HCT116 (cell line): Measurements from ENCODE around the gene CPZ. TPM values are rescaled to one million over a fixed set of nuclear protein-coding genes. Genes with fewer than 3 reads are reported as not detected.

Source experiments
- ATAC-seq: fragments of 200-7000 bp; cut with Tn5 transposase; 2 replicates; pipeline ENCODE4 v1.9.1; 2020; ENCODE audit warnings: mild to moderate bottlenecking, moderate library complexity
- Bru-seq: library from RNA; stranded (reverse); fragments of 400-500 nt; gene quantifications from one replicate; lab custom pipeline; 2021; lab: Mats Ljungman, UMichigan
- BruChase-seq, 2 experiments: library from RNA; stranded (reverse); fragments of 400-500 nt; gene quantifications; one replicate each; lab custom pipeline; 2021; lab: Mats Ljungman, UMichigan
- BruUV-seq: library from RNA; stranded (reverse); fragments of 400-500 nt; replicated peaks from 2 replicates; lab custom pipeline; 2021; lab: Mats Ljungman, UMichigan
- CTCF ChIA-PET: fragments of 300-600 bp; sonication (Branson Sonifier 250); formaldehyde crosslinking; loops from one replicate; lab custom pipeline; 2021; ENCODE audit warnings: antibody characterized with exemption; lab: Charles Lee
- POLR2A ChIA-PET: fragments of 300-600, 350-600 bp; sonication (Branson Sonifier 250); formaldehyde crosslinking; loops from one replicate; lab custom pipeline; 2021; ENCODE audit warnings: antibody characterized with exemption; lab: Charles Lee
- RAD21 ChIA-PET, 2 experiments: fragments of 300-600 bp; sonication (Branson Sonifier 250); formaldehyde crosslinking; loops; one replicate each; lab custom pipeline; 2023; ENCODE audit warnings: low total read pairs in 2 of 2; ENCODE audit not compliant: uncharacterized antibody in 2 of 2, unreplicated experiment in 2 of 2, low non-redundant PET in 1 of 2; lab: Charles Lee
- DNase-seq: peaks from one replicate; pipeline ENCODE4 v3.0.0-alpha.2; 2010; ENCODE audit warnings: low read depth, low spot score
- H2AFZ ChIP-seq: fragments of 200-600 bp; shearing (Covaris generic), sonication (generic); 2 replicates; pipeline ENCODE4 v1.6.1; 2017; ENCODE audit warnings: low read depth, mixed run types, mixed read lengths, antibody characterized with exemption, low read length; ENCODE audit not compliant: poor library complexity, severe bottlenecking
- H3K27ac ChIP-seq: 2 replicates; pipeline ENCODE4 v1.5.1; 2012; ENCODE audit warnings: low read depth, low read length
- H3K27me3 ChIP-seq: fragments of 200-600 bp; sonication (generic); 2 replicates; pipeline ENCODE4 v1.6.1; 2016; ENCODE audit warnings: mixed run types, low read length, mixed read lengths; ENCODE audit not compliant: insufficient read depth
- H3K36me3 ChIP-seq, 2 experiments: fragments of 200-500 bp in 1 of 2; fragments of 200-600 bp in 1 of 2; sonication (Bioruptor generic) in 1 of 2; sonication (generic) in 1 of 2; 2 replicates each; pipeline versions ENCODE4 v1.5.1 to v1.6.1; 2014 to 2016; ENCODE audit warnings: low read length in 2 of 2, inconsistent platforms in 1 of 2, mixed read lengths in 1 of 2, mixed run types in 1 of 2; ENCODE audit not compliant: insufficient read depth in 2 of 2, control insufficient read depth in 1 of 2
- H3K4me1 ChIP-seq, 2 experiments: fragments of 200-600 bp in 1 of 2; sonication (generic) in 1 of 2; 2 replicates each; pipeline versions ENCODE4 v1.5.1 to v1.6.1; 2012 to 2017; ENCODE audit warnings: low read length in 2 of 2, inconsistent platforms in 1 of 2, mild to moderate bottlenecking in 1 of 2, mixed read lengths in 1 of 2, mixed run types in 1 of 2, moderate library complexity in 1 of 2; ENCODE audit not compliant: insufficient read depth in 2 of 2, control insufficient read depth in 1 of 2
- H3K4me2 ChIP-seq: fragments of 200-600 bp; sonication (generic); 2 replicates; pipeline ENCODE4 v1.6.1; 2017; ENCODE audit warnings: mixed run types, low read length, mixed read lengths
- H3K4me3 ChIP-seq, 2 experiments: fragments of 200-600 bp in 1 of 2; sonication (generic) in 1 of 2; replicated peaks in 1 of 2; 2 replicates each; pipeline ENCODE4 v1.5.1; 2011 to 2016; ENCODE audit warnings: low read length in 2 of 2, control low read depth in 1 of 2, low read depth in 1 of 2, mild to moderate bottlenecking in 1 of 2, mixed read lengths in 1 of 2, mixed run types in 1 of 2
- H3K79me2 ChIP-seq: fragments of 200-600 bp; sonication (generic); 2 replicates; pipeline ENCODE4 v1.6.1; 2017; ENCODE audit warnings: mild to moderate bottlenecking, mixed run types, low read length, moderate library complexity, mixed read lengths; ENCODE audit not compliant: insufficient read depth
- H3K9ac ChIP-seq: fragments of 200-600 bp; sonication (generic); 2 replicates; pipeline ENCODE4 v1.6.1; 2016; ENCODE audit warnings: low read length, mixed read lengths
- H3K9me2 ChIP-seq: fragments of 200-600 bp; sonication (generic), shearing (Covaris generic); 2 replicates; pipeline ENCODE4 v1.6.1; 2017; ENCODE audit warnings: mixed run types, mild to moderate bottlenecking, moderate library complexity; ENCODE audit not compliant: insufficient read depth
- H3K9me3 ChIP-seq, 2 experiments: fragments of 200-500 bp in 1 of 2; fragments of 200-600 bp in 1 of 2; sonication (Bioruptor generic) in 1 of 2; sonication (generic) in 1 of 2; 2 replicates each; pipeline ENCODE4 v1.6.1; 2014 to 2017; ENCODE audit warnings: low read length in 2 of 2, mixed read lengths in 2 of 2, inconsistent platforms in 1 of 2, low read depth in 1 of 2, mild to moderate bottlenecking in 1 of 2, mixed run types in 1 of 2, moderate library complexity in 1 of 2; ENCODE audit not compliant: control insufficient read depth in 1 of 2, insufficient read depth in 1 of 2
- H4K20me1 ChIP-seq: fragments of 200-600 bp; sonication (generic), shearing (Covaris generic); 2 replicates; pipeline ENCODE4 v1.6.1; 2017; ENCODE audit warnings: mixed run types, mild to moderate bottlenecking, moderate library complexity; ENCODE audit not compliant: insufficient read depth
- CEBPB ChIP-seq: IDR thresholded peaks from 2 replicates; pipeline ENCODE4 v1.6.1; 2012; ENCODE audit warnings: low read depth
- ELF1 ChIP-seq: IDR thresholded peaks from 2 replicates; pipeline ENCODE4 v1.6.1; 2012; ENCODE audit warnings: low read depth, borderline replicate concordance
- EZH2 ChIP-seq: fragments of 200-600 bp; sonication (generic); IDR thresholded peaks from 2 replicates; pipeline ENCODE4 v1.6.1; 2017; ENCODE audit warnings: antibody characterized with exemption, mixed run types
- EZH2phosphoT487 ChIP-seq: fragments of 200-600 bp; IDR thresholded peaks from 2 replicates; pipeline ENCODE4 v1.6.1; 2018; ENCODE audit warnings: antibody characterized with exemption, borderline replicate concordance
- FOSL1 ChIP-seq: IDR thresholded peaks from 2 replicates; pipeline ENCODE4 v1.6.1; 2012; ENCODE audit warnings: low read depth
- JUND ChIP-seq: IDR thresholded peaks from 2 replicates; pipeline ENCODE4 v1.6.1; 2012
- POLR2AphosphoS5 ChIP-seq: IDR thresholded peaks from 2 replicates; pipeline ENCODE4 v1.6.1; 2011; ENCODE audit warnings: mild to moderate bottlenecking, low read depth, low read length, moderate library complexity
- RAD21 ChIP-seq: IDR thresholded peaks from 2 replicates; pipeline ENCODE4 v1.6.1; 2012; ENCODE audit warnings: low read depth, mild to moderate bottlenecking
- REST ChIP-seq: IDR thresholded peaks from 2 replicates; pipeline ENCODE4 v1.6.1; 2012; ENCODE audit warnings: low read depth
- SIN3A ChIP-seq: IDR thresholded peaks from 2 replicates; pipeline ENCODE4 v1.6.1; 2012; ENCODE audit warnings: low read depth
- SP1 ChIP-seq: IDR thresholded peaks from 2 replicates; pipeline ENCODE4 v1.6.1; 2012; ENCODE audit warnings: low read depth
- SRF ChIP-seq: IDR thresholded peaks from 2 replicates; pipeline ENCODE4 v1.6.1; 2012; ENCODE audit warnings: low read depth
- TCF7L2 ChIP-seq: IDR thresholded peaks from 2 replicates; pipeline ENCODE4 v1.7.0; 2011; ENCODE audit warnings: borderline replicate concordance, inconsistent platforms; ENCODE audit not compliant: insufficient read depth, insufficient read length; ENCODE audit errors: extremely low read depth
- ZNF274 ChIP-seq: fragments of 200-500 bp; sonication (Bioruptor generic); IDR thresholded peaks from 2 replicates; pipeline ENCODE4 v1.6.1; 2014; ENCODE audit warnings: mild to moderate bottlenecking, low read depth, low read length, inconsistent platforms
- intact Hi-C: fragments of 100-400 bp; cut with micrococcal nuclease; formaldehyde crosslinking; loops from 2 replicates; pipeline ENCODE4 v1.10.0; 2022
- long read RNA-seq: library from polyadenylated mRNA; unstranded; transcript quantifications from one replicate; pipeline ENCODE4 v2.0.0, GENCODE V29; 2021; ENCODE audit not compliant: unreplicated experiment
- polyA plus RNA-seq: library from polyadenylated mRNA; unstranded; fragments of >200 nt; gene quantifications from 2 replicates; pipeline ENCODE4 v1.2.1, GENCODE V29; 2012; ENCODE audit warnings: missing spikeins
- total RNA-seq: library from RNA; stranded (reverse); gene quantifications from one replicate; pipeline ENCODE4 v1.2.1, GENCODE V29; 2021; ENCODE audit not compliant: unreplicated experiment
- TF ChIP-seq, protein P1 (sequence below): IDR thresholded peaks from 2 replicates; pipeline ENCODE4 v1.6.1; 2012
- TF ChIP-seq, protein P2 (sequence below): IDR thresholded peaks from 2 replicates; pipeline ENCODE4 v1.6.1; 2011; ENCODE audit warnings: mild to moderate bottlenecking, low read length, moderate library complexity; ENCODE audit not compliant: insufficient replicate concordance; ENCODE audit errors: extremely low read depth

The CPZ gene
- not detected for total RNA-seq
- 0.14 and 0.19 TPM in 2 replicates for polyA plus RNA-seq
- Bru-seq, nascent RNA = percentile 8 among the genes with signal in this experiment
- percentile 4 among the genes with signal in this experiment for BruChase-seq, experiment 1, labeled RNA remaining after a 6-hour chase
- BruChase-seq, experiment 2, labeled RNA remaining after a 2-hour chase = percentile 3 among the genes with signal in this experiment
- long read RNA-seq = 0 reads

DNA sequence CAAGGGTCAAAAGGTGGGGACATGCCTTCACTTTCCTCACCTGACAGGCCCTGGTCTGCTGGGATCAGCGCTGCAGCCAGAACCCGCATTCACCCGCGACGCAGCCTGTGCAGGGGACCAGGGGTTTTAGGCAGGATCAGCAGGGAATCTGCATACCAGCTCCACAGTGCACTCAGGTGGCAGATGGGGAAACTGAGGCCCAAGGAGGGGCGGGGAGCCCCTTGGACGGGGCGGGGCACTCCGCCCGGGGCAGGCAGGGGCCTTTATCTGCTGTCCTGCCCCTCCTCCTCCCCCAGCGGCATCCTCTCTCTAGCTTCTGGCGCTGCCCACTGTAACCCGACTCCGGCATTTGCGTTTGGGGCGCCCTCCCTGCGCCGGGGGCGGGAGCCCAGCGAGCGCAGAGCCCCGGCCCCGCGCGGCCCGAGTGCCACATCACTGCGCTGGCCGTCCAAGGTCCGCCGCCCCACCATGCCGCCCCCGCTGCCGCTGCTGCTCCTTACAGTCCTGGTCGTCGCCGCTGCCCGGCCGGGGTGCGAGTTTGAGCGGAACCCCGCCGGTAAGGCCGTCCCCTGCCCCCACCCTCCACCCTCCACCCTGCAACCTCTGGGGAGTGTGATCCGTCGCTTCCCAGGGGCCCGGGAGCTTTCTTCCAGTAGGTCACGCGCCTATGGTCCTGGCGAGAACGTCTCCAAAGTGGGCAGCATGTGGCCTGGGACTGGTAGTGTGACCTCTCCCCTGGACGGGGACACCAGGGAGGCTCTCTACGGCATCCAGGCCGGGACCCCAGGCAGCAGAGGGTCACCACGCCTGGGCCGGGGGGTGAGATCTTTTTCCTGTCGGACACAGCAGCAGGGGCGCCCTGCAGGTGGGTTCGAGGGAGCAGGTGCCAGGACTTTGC is at the start of gene CPZ:
Gene CPZ (plus strand): TSS at position 400 of the 898 bp plus-strand sequence. CDS start 69 bp downstream, at position 469.
- intact Hi-C loops = loop anchor here (10.0 kb wide), 1 partner anchor 348 kb away; no protein-coding TSS in a partner anchor
- Histone ChIP-seq H3K4me1 (peaks cover 0 to 3% of the 10 kb centered on the region in 2 experiments; a peak in 1 of 4 replicates), H3K9me2 (no peaks in the 10 kb centered on the region), H3K27me3 (0 out of 2 replicates have a peak, but pooled peaks cover 5% of the 10 kb centered on the region), H3K79me2 (no peaks in the 10 kb centered on the region), H3K36me3 (no peaks in the 10 kb centered on the region), H3K4me3 (no peak within 1 kb of the TSS), H3K4me2 (no peak within 1 kb of the TSS), H3K9ac (no peak within 1 kb of the TSS), H3K9me3 (no peaks in the 10 kb centered on the region), H4K20me1 (no peaks in the 10 kb centered on the region), H2AFZ (no peak within 1 kb of the TSS), H3K27ac (no peak within 1 kb of the TSS)
- ATAC-seq (no peak), DNase-seq (no peak)
- no TSS peak for BruUV-seq
- ChIA-PET RAD21 (no interaction called here), CTCF (no interaction called here), POLR2A (no interaction called here)
- TF ChIP-seq JUND (no peak), FOSL1 (no peak), EZH2 (no peak), TCF7L2 (no peak), REST (no peak), ELF1 (no peak), SP1 (no peak), RAD21 (no peak), SIN3A (no peak), ZNF274 (no peak), POLR2AphosphoS5 (no peak), CEBPB (no peak), EZH2phosphoT487 (no peak), SRF (no peak)
- TF ChIP-seq, protein P1, sequence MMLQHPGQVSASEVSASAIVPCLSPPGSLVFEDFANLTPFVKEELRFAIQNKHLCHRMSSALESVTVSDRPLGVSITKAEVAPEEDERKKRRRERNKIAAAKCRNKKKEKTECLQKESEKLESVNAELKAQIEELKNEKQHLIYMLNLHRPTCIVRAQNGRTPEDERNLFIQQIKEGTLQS = no peak
- TF ChIP-seq, protein P2, sequence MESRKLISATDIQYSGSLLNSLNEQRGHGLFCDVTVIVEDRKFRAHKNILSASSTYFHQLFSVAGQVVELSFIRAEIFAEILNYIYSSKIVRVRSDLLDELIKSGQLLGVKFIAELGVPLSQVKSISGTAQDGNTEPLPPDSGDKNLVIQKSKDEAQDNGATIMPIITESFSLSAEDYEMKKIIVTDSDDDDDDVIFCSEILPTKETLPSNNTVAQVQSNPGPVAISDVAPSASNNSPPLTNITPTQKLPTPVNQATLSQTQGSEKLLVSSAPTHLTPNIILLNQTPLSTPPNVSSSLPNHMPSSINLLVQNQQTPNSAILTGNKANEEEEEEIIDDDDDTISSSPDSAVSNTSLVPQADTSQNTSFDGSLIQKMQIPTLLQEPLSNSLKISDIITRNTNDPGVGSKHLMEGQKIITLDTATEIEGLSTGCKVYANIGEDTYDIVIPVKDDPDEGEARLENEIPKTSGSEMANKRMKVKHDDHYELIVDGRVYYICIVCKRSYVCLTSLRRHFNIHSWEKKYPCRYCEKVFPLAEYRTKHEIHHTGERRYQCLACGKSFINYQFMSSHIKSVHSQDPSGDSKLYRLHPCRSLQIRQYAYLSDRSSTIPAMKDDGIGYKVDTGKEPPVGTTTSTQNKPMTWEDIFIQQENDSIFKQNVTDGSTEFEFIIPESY = no peak
